Mucosa of descending colon (tissue), 3 donors: Measurements from ENCODE around the gene GNAT2. TPM values are rescaled to one million over a fixed set of nuclear protein-coding genes. Genes with fewer than 3 reads are reported as not detected.

Source experiments
- ATAC-seq: fragments of 200-7000 bp; cut with Tn5 transposase; one replicate; pipeline ENCODE4 v1.9.1; 2020; ENCODE audit warnings: mild to moderate bottlenecking, moderate library complexity
- DNase-seq, 3 donors: peaks; one replicate each; pipeline ENCODE4 v3.0.0-alpha.2; 2020
- H3K36me3 ChIP-seq: fragments of 200-600 bp; one replicate; pipeline ENCODE4 v1.8.0; 2021; ENCODE audit warnings: low read depth, mild to moderate bottlenecking
- H3K4me1 ChIP-seq: fragments of 200-600 bp; one replicate; pipeline ENCODE4 v1.8.0; 2021; ENCODE audit warnings: low read depth, mild to moderate bottlenecking
- H3K4me3 ChIP-seq: fragments of 200-600 bp; one replicate; pipeline ENCODE4 v1.8.0; 2021; ENCODE audit warnings: mild to moderate bottlenecking
- H3K9me3 ChIP-seq: fragments of 200-600 bp; one replicate; pipeline ENCODE4 v1.8.0; 2021; ENCODE audit warnings: mild to moderate bottlenecking
- CTCF ChIP-seq: fragments of 200-600 bp; IDR thresholded peaks from one replicate; pipeline ENCODE4 v1.8.0; 2022; ENCODE audit warnings: antibody characterized with exemption, mild to moderate bottlenecking
- intact Hi-C, 2 donors: fragments of 100-400 bp; cut with DNase I in 1 of 2; cut with micrococcal nuclease in 1 of 2; formaldehyde crosslinking; loops; one replicate each; pipeline versions ENCODE4 v1.11.0 to v1.11.1; 2022; cut with DNase I, micrococcal nuclease
- total RNA-seq, 3 donors: library from RNA; stranded (reverse); fragmentation: NEBNext Ultra II Directional in 2 of 3; extraction: Animal tissue kit (Norgen Biotek cat#: 25700) in 2 of 3; gene quantifications; one replicate each; pipeline versions ENCODE4 v1.2.1 to v1.2.4, GENCODE V29; 2021 to 2023
- donor health status: DM: no; HTN: no; CAD: no; lungs with moderate emphysema.
- donor health status: DM: no; HTN: no; CAD: no.
- donor health status: DM: no; HTN: yes; CAD: no.

GNAT2 gene
- total RNA-seq, 3 donors from 2014 or later: not detected

GRCh38 chr1:109659997-109660690, 40.7 kb upstream of the GNAT2 start:
- Histone ChIP-seq H3K4me1 (peaks cover 7% of the 10 kb centered on the region), H3K9me3 (no peaks in the 10 kb centered on the region), H3K4me3 (no peak overlapping the region), H3K36me3 (no peaks in the 10 kb centered on the region)
- intact Hi-C loops: no loop called here
- no peak for TF ChIP-seq CTCF
- ATAC-seq (no peak), DNase-seq (peak in 1 of 3 donors; percentile 9)

GRCh38 chr1:109659145-109659544, 39.7 kb upstream of the GNAT2 start:
- no peaks in the 10 kb centered on the region for H3K9me3 ChIP-seq
- H3K36me3 ChIP-seq: no peaks in the 10 kb centered on the region
- intact Hi-C loops: no loop called here
- no peak for TF ChIP-seq CTCF
- DNase-seq (no peak), ATAC-seq (no peak)
- H3K4me3 ChIP-seq: no peak overlapping the region
- peaks cover 10% of the 10 kb centered on the region for H3K4me1 ChIP-seq

GRCh38 chr1:109658533-109659042, 39.2 kb upstream of the GNAT2 start:
- DNase-seq: peak in 1 of 3 donors; percentile 7
- H3K4me3 ChIP-seq: no peak overlapping the region
- ATAC-seq: no peak
- H3K4me1 ChIP-seq: peaks cover 10% of the 10 kb centered on the region
- TF ChIP-seq CTCF: no peak
- H3K36me3 ChIP-seq: no peaks in the 10 kb centered on the region
- intact Hi-C loops: no loop called here
- no peaks in the 10 kb centered on the region for H3K9me3 ChIP-seq

GRCh38 chr1:109657970-109658369, 38.6 kb upstream of the GNAT2 start:
- intact Hi-C loops: no loop called here
- ATAC-seq (no peak), DNase-seq (peak in 1 of 3 donors; percentile 5)
- no peak for TF ChIP-seq CTCF
- Histone ChIP-seq H3K4me1 (peaks cover 10% of the 10 kb centered on the region), H3K9me3 (no peaks in the 10 kb centered on the region), H3K4me3 (no peak overlapping the region), H3K36me3 (no peaks in the 10 kb centered on the region)

- intact Hi-C loops: no loop called here
- peaks cover 10% of the 10 kb centered on the region for H3K4me1 ChIP-seq
- no peaks in the 10 kb centered on the region for H3K9me3 ChIP-seq
- ATAC-seq (no peak), DNase-seq (peak in 1 of 3 donors; percentile 15)
- no peak overlapping the region for H3K4me3 ChIP-seq
- no peaks in the 10 kb centered on the region for H3K36me3 ChIP-seq
- TF ChIP-seq CTCF: no peak
Measured at GRCh38 chr1:109657395-109657794, 38.0 kb upstream of the GNAT2 start.
